Jurkat, Clone E6-1 (cell line): Measurements from ENCODE around the gene MXD3. TPM values are rescaled to one million over a fixed set of nuclear protein-coding genes. Genes with fewer than 3 reads are reported as not detected.
"Not testable (repeated sequence)": the region's sequence is repeated elsewhere in the genome, so short reads cannot be mapped to it uniquely, and the experiment has no call there.

Experiments
- DNase-seq: peaks from one replicate; pipeline ENCODE4 v3.0.0-alpha.2; 2011; ENCODE audit warnings: low read depth, low spot score
- H3K4me3 ChIP-seq: 2 replicates; pipeline ENCODE4 v1.5.1; 2011; ENCODE audit warnings: mild to moderate bottlenecking, low read length, control low read depth, moderate library complexity
- polyA plus RNA-seq: library from polyadenylated mRNA; unstranded; fragments of >200 nt; gene quantifications from one replicate; pipeline ENCODE4 v1.2.1, GENCODE V29; 2012; ENCODE audit warnings: missing spikeins; ENCODE audit not compliant: insufficient read length, insufficient read depth

Gene MXD3, protein sequence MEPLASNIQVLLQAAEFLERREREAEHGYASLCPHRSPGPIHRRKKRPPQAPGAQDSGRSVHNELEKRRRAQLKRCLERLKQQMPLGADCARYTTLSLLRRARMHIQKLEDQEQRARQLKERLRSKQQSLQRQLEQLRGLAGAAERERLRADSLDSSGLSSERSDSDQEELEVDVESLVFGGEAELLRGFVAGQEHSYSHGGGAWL
- polyA plus RNA-seq: 86.6 TPM

DNA sequence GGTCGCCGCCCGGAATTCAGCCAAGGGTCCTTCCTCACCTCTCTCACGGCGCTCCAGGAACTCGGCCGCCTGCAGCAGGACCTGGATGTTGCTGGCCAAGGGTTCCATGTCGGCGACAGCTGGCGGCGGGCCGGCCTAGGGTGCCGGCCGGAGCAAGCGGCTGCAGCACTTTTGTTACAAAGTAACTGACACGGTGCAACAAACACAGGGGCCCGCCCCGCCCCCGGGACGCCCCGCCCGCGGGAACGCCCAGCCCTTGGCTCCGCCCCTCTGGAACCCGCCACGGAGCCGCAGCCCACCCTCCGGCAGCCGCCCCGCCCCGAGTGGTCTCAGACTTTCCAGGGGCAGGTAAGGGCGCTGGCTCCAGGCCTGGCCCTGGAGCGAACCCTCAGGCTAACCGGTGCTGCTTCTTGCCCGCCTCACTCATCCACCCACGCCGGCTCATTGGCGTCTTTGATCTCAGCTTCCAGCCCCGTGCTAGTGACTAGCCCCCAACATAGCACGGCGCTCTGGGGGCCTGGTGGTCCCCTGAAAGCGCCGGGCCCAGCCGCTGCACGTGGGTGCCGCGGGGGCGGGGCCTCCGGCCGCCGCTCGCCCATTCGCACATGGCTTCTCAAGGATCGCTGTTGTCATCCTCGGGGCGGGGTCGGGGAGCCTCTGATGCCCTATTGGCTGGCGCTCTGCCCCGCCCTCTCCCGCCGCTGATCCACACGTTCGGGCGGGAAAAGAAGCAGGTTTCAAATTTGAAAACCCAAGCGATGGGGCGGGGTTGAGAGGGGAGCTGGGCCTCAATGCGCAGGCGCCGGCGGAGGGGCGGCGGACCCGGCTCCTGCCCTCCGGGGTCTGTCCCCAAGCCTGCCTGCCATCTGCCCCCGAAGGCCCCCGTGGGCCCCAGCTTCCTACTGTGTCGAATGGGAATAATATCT is at the start of gene MXD3:
TSS of gene MXD3 (minus strand) at position 176 of the 926 bp plus-strand sequence. CDS start at position 108, 68 bp downstream.
- peak within 1 kb of the TSS; percentile 87 for H3K4me3 ChIP-seq
- DNase-seq: peak; percentile 96

DNA sequence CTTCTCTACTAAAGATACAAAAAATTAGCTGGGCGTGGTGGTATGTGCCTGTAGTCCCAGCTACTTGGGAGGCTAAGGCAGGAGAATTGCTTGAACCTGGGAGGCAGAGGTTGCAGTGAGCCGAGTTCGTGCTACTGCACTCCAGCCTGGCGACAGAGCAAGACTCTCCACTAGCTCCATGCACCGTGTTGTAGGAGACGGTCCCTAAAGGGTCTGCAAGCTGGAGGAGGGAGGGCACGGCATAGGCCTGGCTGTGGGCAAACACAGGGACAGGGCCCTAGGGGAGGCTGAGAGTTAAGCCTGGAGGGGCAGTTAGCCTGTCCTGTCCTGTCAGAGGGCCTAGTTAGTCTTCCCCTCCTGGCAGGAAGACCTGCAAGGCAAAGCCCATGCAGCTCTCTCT is 49.0 kb upstream of the MXD3 start:
- not testable (repeated sequence) for H3K4me3 ChIP-seq, DNase-seq

DNA sequence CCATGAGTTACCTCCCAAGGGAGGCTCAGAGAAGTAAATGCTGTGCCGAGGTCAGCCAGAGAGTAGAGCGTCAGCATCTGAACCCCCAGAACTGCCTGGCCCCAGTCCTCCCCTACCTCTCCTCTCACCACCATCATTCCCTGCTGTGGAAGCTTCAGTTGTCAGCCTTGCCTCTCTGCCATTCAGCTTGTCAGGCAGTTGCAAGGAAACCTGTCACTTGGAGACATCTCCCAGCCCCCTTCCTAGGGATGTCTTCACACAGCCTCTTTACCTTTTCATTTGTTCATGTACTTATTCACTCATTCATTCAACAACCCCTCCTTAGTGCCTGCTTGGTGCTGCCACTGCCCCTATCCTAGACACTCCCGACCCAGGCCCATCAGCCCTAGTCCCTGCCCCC is 48.2 kb upstream of the MXD3 start:
- no peak overlapping the region for H3K4me3 ChIP-seq
- DNase-seq: no peak

DNA sequence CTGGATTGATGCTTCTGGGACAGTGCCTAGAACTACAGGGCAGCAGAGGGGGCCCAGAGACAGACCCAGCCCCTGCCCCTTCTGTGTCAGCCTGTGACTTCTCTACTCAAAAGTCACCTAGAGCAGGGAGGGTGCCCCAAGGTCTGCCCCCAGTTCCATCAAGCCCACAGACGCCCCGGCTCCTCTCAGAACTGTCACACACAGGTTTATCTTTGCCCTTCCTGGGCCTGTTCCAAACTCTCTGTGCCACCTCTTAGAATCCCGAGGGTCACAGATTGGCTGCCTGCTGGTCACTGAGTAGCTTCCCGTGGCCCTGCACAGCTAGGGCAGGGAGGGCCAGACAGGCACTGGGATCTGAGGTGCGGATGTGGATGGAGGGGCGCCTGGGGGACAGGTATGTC is 47.8 kb upstream of the MXD3 start:
- no peak overlapping the region for H3K4me3 ChIP-seq
- DNase-seq: no peak

DNA sequence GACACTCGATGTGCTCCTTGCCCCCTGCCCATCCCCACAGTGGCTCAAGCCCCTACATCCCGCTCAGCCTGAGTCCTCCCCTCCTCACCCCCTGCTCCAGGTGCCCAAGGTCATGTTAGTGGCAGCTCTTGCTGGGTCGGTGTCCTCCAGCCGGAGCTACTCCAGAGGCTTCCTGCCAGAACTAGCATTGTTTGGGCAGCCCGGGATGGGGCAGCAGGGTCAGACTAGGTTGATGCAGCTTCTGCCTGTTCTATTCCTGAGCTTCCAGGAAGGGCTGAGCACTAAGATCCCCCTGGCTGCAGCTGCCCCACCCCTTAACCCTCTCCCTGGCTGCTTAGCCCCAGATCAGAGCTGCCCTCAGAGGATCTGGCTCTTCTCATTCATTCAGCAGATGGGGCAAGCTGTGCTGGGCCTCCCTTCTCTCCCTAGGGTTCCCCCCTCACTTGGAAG is 46.7 kb upstream of the MXD3 start:
- H3K4me3 ChIP-seq: peak overlapping the region; percentile 75
- DNase-seq: no peak

DNA sequence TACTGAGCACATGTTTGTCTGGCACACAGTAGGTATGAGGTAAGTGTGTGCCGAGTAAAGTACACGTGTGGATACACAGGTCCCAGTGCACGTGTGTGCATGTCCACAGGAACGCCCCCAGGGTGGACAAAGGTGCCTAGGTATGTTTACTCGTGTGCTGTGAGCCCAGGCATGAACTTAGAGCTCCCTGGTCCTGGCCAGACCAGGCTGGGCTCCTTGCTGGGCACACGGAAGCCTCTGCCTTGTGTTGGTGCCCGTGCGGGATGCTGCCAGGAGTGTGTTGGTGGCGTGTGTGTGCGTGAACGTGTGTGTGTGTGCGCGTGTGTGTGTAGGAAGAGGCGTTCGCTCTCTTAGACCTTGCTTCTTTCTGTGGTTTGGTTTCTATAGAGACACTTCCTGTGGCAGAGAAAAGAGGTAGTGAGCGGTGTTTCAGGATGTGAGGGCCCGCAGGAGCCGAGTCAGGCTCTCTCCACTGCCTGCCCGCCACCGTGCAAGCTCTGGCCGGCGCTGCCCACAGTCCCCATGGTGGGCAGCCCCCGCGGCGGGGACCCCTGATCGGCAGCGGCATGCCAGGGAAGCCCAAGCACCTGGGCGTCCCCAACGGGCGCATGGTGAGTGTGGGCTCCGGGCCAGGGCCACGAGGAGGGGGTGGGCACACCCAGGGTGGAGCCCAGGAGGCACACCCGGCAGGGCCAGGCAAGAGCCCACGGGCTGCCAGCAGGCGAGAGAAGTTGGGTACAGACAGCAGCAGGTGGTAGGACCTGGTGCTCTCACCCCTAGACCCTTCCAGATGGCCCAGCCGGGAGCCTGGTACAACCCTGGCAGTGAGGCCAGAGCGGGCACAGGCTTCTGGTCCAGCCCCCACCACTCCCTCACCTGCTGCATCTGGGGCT is 46.0 kb upstream of the MXD3 start, which contains the start of gene RGS14:
TSS of gene RGS14 (plus strand) at position 466 of the 893 bp plus-strand sequence. CDS start at position 567, 101 bp downstream.
- DNase-seq: peak; percentile 94
- H3K4me3 ChIP-seq: peak within 1 kb of the TSS; percentile 75

DNA sequence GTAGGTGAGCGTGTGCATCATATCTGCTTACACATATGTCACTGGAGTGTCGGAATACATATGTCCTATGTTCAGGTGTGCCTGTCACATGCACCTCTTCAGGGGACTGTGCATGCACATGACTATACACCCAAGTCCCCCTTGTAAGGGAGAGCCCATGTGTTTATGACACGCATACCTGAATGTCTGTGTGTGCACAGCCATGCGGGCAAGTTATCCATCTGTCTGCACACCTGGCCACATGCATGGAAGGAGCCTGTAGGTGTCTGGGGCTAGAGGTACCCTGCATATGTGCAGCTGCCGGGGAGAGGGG is 45.4 kb upstream of the MXD3 start:
- H3K4me3 ChIP-seq: peak overlapping the region; percentile 75
- DNase-seq: no peak

DNA sequence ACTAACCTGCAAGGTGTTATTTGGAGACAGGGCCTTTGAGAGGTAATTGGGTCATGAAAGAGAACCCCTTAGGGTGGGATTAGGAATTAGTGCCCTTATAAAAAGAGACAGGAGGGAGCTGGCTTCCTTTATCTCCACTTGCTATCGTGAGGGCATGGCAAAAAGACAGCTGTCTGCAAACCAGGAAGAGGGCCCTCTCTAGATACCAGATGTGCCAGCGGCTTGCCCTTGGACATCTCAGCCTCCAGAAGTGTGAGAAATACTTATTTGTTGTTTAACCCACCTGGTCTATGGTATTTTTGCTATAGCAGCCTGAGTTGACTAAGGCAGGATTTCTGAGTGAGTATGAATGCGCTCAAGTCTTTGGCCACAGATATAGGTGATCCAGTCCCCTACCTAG is 45.0 kb upstream of the MXD3 start:
- no peak overlapping the region; the same call in 1 of the 2 replicates for H3K4me3 ChIP-seq
- no peak for DNase-seq

DNA sequence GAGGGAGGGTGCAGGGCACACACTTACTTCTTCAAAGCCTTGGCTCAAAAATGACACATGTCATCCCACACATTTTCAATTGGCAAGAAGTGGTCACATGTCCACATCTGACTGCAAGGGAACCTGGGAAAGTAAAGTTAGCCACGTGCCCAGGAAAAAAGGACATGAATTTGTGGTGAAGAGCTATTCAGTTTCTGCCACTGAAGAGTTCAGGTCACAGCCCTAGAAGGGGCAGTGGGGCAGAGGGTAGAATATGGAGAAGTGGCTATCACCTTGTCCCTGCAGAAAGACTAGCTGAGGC is 44.1 kb upstream of the MXD3 start:
- no peak for DNase-seq

DNA sequence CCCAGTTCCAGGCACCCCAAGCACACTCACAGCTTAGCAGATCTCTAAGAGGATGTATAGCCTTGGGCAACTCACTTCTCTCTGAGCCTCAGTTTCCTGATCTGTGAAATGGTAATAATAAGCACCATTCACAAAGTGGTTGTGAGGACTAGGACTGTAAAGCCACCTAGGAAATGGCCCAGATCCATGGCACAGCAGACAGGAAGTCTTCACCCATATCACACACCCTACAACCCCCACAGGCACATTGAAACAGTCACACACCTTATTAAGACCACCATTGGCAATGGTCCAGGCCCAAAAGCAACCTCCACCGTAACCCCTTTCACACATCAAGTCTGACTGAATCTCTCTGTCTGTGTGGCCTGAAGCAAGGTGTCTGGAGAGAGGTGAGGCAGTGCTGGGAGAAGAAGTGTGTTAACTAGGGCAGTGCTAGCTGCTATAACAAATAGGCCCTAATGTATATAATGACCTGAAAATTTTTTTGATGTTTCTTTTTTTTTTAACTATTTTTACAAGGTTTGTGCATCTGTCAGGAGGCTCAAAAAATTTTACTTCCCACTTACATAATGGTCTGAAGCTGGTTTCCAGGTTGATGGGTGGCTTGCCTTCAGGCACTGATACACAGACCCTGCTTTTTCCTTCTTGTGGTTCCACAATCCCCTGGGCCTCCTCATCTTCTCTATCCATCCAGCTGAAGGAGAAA is 43.6 kb upstream of the MXD3 start:
- DNase-seq: peak; percentile 48
- no peak overlapping the region for H3K4me3 ChIP-seq

More for the DNA sequence above, 44.1 kb upstream of the MXD3 start:
- no peak overlapping the region for H3K4me3 ChIP-seq

DNA sequence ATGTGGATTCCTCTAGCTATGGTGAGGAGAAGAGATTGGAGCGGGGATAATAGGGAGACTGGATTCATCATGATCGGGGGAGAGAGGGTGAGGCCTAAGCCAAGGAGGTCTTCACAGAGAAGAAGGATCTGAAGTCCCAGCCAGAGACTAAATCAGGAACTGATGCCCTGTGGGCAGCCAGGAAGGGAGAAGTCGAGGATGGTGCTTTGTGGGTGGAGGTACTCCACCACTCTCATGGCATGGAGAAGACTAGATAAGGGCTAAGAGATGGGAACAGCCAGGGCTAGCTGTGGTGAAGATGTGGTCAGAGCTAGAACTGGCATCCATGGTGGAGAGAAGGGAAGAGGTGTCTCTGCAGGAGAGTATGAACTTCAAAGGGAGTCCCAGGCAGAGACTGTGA is 43.0 kb upstream of the MXD3 start:
- DNase-seq: no peak

DNA sequence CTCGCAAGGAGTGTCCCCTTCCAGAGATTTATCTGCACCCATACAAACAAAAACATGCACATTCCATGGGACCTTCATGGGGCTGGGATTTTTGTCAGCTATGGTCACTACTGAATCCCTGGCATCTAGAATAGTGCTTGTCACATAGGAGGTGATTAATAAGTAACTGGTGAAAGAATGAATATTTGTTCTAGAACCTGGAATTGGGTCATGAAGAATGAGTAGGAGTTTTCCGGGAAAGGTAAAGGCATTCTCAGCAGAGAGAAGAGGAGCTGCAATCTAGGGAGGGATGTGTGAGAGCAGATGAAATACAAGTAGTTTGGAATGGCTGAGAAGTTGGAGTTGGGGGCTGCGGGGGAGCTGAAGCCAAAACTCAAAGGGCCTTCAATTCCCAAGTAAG is 42.6 kb upstream of the MXD3 start:
- no peak overlapping the region for H3K4me3 ChIP-seq
- no peak for DNase-seq

More for the DNA sequence above, 43.0 kb upstream of the MXD3 start:
- no peak overlapping the region for H3K4me3 ChIP-seq

DNA sequence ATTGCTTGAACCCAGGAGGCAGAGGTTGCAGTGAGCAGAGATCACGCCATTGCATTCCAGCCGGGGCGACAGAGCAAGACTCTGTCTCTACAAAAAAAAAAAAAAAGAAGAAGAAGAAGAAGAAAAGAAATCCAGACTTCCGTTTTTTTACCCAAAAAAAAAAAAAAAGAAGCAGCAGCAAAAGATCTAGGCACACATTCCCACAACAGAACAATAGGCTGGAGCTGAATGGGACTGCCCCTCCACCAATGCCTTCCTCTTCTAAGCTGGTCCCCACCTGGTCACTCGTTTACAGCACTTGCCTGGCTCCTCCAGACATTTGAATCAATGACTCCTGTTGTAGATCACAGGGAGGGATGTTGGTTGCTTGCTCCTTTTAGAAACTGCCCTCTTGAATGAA is 41.4 kb upstream of the MXD3 start:
- DNase-seq: no peak
- no peak overlapping the region for H3K4me3 ChIP-seq

DNA sequence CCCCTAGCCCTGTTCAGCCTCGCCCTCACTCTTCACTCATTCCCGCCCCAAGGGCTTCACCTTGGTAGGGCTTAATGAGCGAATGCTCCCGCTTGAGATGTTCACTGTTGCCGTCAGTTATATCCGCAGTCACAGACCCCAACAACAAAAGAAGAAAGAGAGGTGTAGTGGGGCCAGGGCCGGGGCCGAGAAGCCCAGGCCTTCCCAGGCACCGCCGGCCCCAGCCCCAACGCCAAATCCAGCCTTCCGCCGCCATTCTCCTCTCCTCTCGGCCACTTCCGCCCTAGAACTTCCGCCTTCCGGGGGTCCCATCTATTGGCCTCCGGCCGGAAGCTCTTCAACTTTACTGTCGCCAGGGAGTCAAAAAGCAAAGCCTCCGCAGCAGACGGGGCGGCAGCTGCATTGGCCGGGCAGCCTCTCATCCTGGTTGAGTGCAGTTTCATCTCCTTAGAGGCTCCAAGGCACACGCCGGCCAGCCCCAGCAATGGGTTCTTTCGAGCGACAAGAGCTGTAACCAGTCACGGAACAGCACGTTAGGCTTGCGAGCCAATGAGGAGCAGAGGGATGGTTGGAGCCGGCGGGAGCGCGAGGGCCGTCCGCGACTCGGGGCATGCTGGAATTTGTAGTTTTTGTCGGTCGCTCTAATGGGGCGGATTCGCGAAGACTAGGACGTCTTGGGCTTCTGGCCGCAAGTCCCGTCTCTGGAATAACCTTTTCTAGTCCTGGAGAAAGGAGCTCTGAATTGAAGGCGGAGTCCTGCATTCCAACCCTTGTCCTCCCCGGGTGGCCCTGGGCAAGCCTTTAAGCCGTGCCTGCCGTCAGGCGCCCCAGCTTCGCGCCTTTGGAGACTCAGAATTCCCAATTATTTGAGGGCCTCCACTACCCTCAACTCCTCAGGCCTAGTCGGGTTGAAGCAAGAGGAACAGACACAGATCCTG is 40.0 kb upstream of the MXD3 start, which contains the start of gene LMAN2:
TSS of gene LMAN2 (minus strand) at position 277 of the 938 bp plus-strand sequence. CDS start at position 256, 21 bp downstream.
- H3K4me3 ChIP-seq: peak within 1 kb of the TSS; percentile 72
- DNase-seq: peak; percentile 97

DNA sequence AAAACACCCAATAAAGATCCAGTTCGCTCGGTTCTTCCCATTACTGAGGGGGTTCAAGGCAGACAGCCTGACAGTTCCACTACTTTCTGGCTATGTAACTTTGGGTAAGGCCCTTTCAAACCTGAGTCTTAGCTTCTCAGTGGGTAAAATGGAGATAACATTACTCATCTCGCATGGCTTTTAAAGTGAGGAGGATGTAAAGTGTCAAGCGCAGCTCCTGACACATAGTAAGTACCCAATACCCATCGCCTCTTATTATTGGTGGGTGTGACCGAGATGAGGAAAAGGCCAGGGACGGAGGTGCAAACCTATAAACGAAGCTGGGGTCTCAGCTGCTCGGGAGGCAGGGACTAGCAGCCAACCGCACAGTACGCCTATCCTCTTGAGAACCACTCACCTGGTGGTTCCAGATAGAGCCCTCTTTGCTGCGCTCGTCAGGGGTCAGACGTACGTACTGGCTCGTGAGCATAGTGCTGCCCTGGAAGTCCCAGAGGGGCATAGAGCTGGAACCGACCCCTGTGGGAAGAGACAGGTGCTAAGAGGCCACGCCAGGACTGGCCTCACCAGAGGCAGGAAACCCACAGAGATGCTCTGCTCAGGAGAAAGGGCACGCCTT is 39.2 kb upstream of the MXD3 start:
- no peak for DNase-seq
- peak overlapping the region; percentile 72 for H3K4me3 ChIP-seq

DNA sequence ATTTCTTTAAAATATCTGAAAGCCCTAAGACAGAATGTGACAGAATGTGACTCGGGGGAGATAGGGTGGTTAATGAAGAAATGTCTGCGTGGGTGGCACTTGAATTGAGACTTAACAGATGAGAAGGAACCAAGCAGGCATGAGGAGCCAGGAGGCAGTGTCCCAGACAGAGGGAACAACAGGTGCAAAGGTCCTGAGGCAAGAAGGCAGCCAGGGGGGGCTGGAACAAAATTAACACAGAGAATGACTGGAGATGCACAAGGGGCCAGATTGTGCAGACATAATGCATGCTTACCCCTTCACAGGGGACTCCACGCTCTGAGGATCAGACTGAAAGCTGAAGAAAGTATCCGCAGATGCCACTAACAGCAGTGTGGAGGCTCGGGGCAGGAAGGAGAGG is 38.1 kb upstream of the MXD3 start:
- no peak overlapping the region for H3K4me3 ChIP-seq

DNA sequence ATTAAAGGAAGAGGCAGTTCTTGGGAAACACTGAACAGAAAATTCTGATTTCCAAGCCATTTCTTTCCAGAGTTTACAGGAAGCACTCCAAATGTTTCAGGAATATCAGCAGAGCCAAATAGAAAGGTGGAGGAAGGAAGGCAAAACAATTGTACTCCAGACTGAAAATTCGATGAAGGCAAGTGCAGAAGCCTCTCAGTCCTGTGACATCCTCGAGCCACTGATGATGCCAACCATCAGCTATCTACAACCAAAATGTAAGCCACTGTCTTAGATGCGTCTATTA is 37.6 kb upstream of the MXD3 start:
- no peak overlapping the region for H3K4me3 ChIP-seq
- DNase-seq: no peak

More for the DNA sequence above, 38.1 kb upstream of the MXD3 start:
- no peak for DNase-seq

DNA sequence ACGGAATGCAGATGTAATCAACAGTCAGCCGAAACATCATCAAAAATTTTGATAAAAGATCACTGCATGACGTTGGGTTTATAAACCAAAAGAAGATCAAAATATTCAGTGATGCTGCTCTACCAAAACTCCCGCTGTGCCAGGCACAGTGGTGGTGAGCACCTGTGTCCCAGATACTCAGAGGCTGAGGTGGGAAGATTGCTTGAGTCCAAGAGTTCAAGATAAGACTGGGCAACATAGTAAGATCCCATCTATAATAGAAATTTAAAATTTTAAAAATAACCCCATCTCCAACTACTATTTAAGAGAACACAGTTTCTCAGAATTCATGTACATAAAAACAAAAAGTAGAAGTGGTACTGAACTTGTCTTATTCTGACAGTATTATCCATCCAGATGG is 36.0 kb upstream of the MXD3 start:
- no peak for DNase-seq
- no peak overlapping the region for H3K4me3 ChIP-seq
